ENCODE data around the gene DOC2A. TPM values are rescaled to one million over a fixed set of nuclear protein-coding genes. Genes with fewer than 3 reads are reported as not detected.

The DOC2A gene
- total RNA-seq, 1 donor from 2014 or later = 7.4 TPM

GRCh38 chr16:29973384-29974246 lies 37.2 kb downstream of the DOC2A start, which contains the start of gene TAOK2:
TSS of gene TAOK2 (plus strand) at chr16:29973868. CDS start at chr16:29977773, 3,905 bp downstream.
- Mint-ChIP-seq H3K27me3 (ENCODE audit: unreplicated experiment) (peaks cover 27% of the 10 kb centered on the region), H3K27ac (ENCODE audit: unreplicated experiment) (peak within 1 kb of the TSS; percentile 99), H3K4me3 (ENCODE audit: unreplicated experiment) (peak within 1 kb of the TSS; percentile 96), H3K36me3 (ENCODE audit: low read depth, unreplicated experiment) (peaks cover 47% of the 10 kb centered on the region), H3K9me3 (ENCODE audit: unreplicated experiment) (no peaks in the 10 kb centered on the region), H3K4me1 (ENCODE audit: unreplicated experiment) (peaks cover 49% of the 10 kb centered on the region)
- TF ChIP-seq, protein P1, sequence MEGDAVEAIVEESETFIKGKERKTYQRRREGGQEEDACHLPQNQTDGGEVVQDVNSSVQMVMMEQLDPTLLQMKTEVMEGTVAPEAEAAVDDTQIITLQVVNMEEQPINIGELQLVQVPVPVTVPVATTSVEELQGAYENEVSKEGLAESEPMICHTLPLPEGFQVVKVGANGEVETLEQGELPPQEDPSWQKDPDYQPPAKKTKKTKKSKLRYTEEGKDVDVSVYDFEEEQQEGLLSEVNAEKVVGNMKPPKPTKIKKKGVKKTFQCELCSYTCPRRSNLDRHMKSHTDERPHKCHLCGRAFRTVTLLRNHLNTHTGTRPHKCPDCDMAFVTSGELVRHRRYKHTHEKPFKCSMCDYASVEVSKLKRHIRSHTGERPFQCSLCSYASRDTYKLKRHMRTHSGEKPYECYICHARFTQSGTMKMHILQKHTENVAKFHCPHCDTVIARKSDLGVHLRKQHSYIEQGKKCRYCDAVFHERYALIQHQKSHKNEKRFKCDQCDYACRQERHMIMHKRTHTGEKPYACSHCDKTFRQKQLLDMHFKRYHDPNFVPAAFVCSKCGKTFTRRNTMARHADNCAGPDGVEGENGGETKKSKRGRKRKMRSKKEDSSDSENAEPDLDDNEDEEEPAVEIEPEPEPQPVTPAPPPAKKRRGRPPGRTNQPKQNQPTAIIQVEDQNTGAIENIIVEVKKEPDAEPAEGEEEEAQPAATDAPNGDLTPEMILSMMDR (IDR thresholded peaks at IDR 0.05; ENCODE audit: unreplicated experiment) = no peak
- DNase-seq (ENCODE audit: low spot score) = peak; percentile 100

- H3K4me1 Mint-ChIP-seq (ENCODE audit: unreplicated experiment) = peaks cover 43% of the 10 kb centered on the region
- H3K36me3 Mint-ChIP-seq (ENCODE audit: low read depth, unreplicated experiment) = peaks cover 47% of the 10 kb centered on the region
- peaks cover 27% of the 10 kb centered on the region for H3K27me3 Mint-ChIP-seq (ENCODE audit: unreplicated experiment)
- no peaks in the 10 kb centered on the region for H3K9me3 Mint-ChIP-seq (ENCODE audit: unreplicated experiment)
- DNase-seq (ENCODE audit: low spot score) = no peak
- TF ChIP-seq, protein P1 (IDR thresholded peaks at IDR 0.05; ENCODE audit: unreplicated experiment) = no peak
- H3K27ac Mint-ChIP-seq (ENCODE audit: unreplicated experiment) = peak overlapping the region; percentile 93
- H3K4me3 Mint-ChIP-seq (ENCODE audit: unreplicated experiment) = peak overlapping the region; percentile 86
Measured at GRCh38 chr16:29972992-29973383, 37.8 kb downstream of the DOC2A start.

- H3K36me3 Mint-ChIP-seq (ENCODE audit: low read depth, unreplicated experiment) = peaks cover 45% of the 10 kb centered on the region
- H3K27ac Mint-ChIP-seq (ENCODE audit: unreplicated experiment) = peak overlapping the region; percentile 93
- DNase-seq (ENCODE audit: low spot score) = no peak
- TF ChIP-seq, protein P1 (IDR thresholded peaks at IDR 0.05; ENCODE audit: unreplicated experiment) = no peak
- H3K4me1 Mint-ChIP-seq (ENCODE audit: unreplicated experiment) = peaks cover 39% of the 10 kb centered on the region
- H3K9me3 Mint-ChIP-seq (ENCODE audit: unreplicated experiment) = no peaks in the 10 kb centered on the region
- peaks cover 27% of the 10 kb centered on the region for H3K27me3 Mint-ChIP-seq (ENCODE audit: unreplicated experiment)
- H3K4me3 Mint-ChIP-seq (ENCODE audit: unreplicated experiment) = peak overlapping the region; percentile 86
Measured at GRCh38 chr16:29972500-29972899, 38.3 kb downstream of the DOC2A start.

DNA sequence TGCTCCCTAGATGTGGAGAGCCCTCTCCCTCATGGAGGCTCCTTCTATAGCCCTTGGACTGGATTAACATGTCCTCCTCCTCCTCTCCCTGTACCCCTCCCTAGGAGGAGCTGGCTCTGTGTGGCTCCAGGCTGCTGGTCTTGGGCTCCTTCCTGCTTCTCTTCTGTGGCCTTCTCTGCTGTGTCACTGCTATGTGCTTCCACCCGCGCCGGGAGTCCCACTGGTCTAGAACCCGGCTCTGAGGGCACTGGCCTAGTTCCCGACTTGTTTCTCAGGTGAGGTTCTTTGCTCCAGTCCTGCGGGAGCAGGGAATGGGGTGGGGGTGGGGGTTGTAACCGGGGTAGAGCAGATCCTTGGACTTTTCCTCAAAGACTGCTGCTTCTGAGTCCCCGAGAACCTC lies 39.5 kb downstream of the DOC2A start:
- TF ChIP-seq, protein P1 (IDR thresholded peaks at IDR 0.05; ENCODE audit: unreplicated experiment) = no peak
- Mint-ChIP-seq H3K4me3 (ENCODE audit: unreplicated experiment) (no peak overlapping the region), H3K36me3 (ENCODE audit: low read depth, unreplicated experiment) (peaks cover 45% of the 10 kb centered on the region), H3K4me1 (ENCODE audit: unreplicated experiment) (peaks cover 28% of the 10 kb centered on the region), H3K9me3 (ENCODE audit: unreplicated experiment) (no peaks in the 10 kb centered on the region), H3K27me3 (ENCODE audit: unreplicated experiment) (peaks cover 19% of the 10 kb centered on the region), H3K27ac (ENCODE audit: unreplicated experiment) (no peak overlapping the region)
- DNase-seq (ENCODE audit: low spot score) = no peak

DNA sequence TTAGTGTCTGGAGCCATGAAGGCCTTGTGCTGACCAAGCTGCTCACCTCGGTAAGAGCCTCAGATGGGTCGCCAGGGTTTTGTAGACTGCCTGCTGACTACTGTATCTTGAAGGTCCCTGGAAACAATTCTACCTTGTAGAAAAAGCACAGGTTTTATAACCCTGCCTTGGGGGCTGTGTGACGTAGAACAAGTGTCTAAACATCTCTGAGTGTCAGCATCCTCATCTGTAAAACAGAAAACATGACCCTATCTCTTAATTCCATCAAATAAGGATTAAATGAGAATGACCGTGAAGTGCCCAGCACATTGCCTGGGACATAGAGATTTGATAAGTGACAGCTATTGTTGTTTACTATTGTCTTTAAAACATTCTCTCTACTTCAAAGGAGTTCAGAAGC lies 42.6 kb downstream of the DOC2A start:
- Mint-ChIP-seq H3K9me3 (ENCODE audit: unreplicated experiment) (no peaks in the 10 kb centered on the region), H3K4me1 (ENCODE audit: unreplicated experiment) (peaks cover 24% of the 10 kb centered on the region), H3K27me3 (ENCODE audit: unreplicated experiment) (peaks cover 8% of the 10 kb centered on the region), H3K36me3 (ENCODE audit: low read depth, unreplicated experiment) (peaks cover 39% of the 10 kb centered on the region), H3K4me3 (ENCODE audit: unreplicated experiment) (peak overlapping the region; percentile 30), H3K27ac (ENCODE audit: unreplicated experiment) (no peak overlapping the region)
- TF ChIP-seq, protein P1 (IDR thresholded peaks at IDR 0.05; ENCODE audit: unreplicated experiment) = no peak
- no peak for DNase-seq (ENCODE audit: low spot score)
